ENCODE measurements around the gene OR7A5. TPM values are rescaled to one million over a fixed set of nuclear protein-coding genes. Genes with fewer than 3 reads are reported as not detected.
"Not testable (repeated sequence)": the region's sequence is repeated elsewhere in the genome, so short reads cannot be mapped to it uniquely, and the experiment has no call there.

Gene OR7A5
- polyA plus RNA-seq, 1 donor = not detected

DNA sequence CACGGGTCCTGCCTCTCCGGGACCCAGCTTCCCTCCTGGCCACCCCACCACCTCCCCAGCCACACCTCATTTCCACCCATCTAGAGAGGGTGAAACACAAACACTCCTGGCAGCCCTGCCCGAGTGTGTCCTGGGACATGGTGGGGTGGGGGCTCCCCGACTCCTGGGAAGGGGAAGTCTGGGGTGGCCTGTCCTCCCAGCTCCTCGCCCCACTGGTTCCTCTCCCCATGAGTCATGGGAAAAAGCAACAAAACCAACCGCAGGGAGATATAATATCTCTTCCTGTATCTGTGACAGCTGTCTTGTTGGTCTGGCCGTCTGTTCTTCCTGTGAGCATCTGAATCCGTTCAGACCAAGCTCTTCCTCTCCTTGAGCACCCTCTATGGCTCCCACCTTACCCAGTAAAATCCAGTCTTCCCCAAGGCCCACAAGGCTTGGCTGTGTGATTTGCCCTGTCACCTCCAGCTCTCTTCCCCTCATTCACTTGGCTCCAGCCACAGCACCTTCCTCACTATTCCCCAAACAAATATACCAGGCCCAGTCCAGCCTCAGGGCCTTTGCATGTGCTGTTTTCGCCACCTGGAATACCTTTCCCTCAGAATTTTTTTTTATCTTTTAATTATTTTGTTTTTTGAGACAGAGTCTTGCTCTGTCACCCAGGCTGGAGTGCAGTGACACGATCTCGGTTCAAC, 49.7 kb downstream of the OR7A5 start:
- DNase-seq (ENCODE audit: low read depth) = not testable (repeated sequence)

DNA sequence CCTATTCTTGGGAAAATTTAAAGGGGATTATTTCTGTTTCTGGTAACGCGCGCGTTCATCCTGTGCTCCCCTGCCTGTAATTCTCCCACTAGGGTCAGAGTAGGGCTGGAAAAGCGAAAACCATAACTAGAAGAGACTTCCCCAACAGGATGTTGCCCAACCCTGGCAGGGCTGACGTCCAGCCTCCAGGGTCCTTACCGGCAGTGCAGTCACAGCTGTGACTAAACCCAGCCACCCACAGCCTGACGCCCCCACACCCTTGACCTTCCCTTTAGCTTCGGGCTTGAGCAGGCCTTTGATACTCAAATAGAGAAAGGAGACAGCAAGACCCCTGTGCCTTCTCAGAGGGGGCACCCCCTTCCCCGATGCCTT, 50.3 kb downstream of the OR7A5 start:
- not testable (repeated sequence) for DNase-seq (ENCODE audit: low read depth)

DNA sequence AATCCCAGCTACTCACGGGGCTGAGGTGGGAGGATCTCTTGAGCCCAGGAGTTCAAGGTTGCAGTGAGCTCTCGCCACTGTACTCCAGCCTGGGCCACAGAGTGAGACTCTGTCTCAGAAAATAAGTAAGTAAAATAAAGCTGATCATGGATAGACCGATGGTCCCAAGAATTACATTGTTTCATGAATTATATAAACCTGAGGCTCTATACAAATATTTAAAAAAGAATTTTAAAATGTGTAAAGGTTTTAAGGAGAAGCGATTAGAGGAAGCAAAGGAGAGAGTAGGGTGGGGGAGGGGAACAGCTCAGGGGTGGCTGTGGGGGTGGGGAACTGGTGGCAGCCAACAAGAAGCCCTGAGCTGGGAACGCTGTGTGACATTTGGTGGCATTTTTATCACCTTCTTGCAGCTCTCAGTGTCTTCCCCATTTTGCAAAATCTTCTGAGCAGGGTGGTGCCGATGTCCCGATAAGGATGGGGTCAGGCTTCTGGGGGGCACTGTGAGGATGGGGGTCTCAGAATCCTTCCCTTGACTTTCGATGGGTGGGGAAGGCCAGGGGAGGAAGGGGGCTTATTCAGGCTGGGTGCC, 51.5 kb downstream of the OR7A5 start:
- DNase-seq (ENCODE audit: low read depth) = not testable (repeated sequence)

DNA sequence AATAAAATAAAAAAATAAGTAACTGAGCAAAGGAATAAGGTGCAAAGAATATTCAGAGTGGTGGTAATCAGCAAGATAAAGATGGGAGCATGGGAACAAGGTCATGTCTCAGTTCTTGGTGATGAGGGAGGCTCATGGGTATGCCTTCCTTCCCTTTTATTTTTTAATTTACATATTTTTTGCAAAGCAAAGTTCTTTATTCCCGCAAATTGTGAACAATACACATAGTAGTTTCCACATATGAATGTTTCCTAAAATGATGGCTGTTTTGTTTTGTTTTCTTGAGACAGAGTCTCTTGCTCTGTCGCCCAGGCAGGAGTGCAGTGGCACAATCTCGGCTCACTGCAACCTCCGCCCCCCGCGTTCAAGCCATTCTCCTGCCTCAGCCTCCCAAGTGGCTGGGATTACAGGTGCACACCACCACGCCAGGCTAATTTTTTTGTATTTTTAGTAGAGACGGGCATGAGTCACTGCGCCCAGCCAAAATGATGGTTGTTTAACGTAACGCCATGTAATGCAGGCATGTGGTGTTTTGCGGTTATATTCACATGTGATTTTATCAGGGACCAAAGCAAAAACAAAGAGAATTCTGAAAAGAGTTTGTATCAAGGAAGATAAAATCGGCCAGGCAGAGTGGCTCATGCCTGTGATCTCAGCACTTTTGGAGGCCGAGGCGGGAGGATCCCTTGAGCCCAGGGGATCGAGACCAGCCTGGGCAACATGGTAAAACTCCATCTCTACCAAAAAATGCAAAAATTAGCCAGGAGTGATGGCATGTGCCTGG, 52.2 kb downstream of the OR7A5 start:
- DNase-seq (ENCODE audit: low read depth) = no peak

DNA sequence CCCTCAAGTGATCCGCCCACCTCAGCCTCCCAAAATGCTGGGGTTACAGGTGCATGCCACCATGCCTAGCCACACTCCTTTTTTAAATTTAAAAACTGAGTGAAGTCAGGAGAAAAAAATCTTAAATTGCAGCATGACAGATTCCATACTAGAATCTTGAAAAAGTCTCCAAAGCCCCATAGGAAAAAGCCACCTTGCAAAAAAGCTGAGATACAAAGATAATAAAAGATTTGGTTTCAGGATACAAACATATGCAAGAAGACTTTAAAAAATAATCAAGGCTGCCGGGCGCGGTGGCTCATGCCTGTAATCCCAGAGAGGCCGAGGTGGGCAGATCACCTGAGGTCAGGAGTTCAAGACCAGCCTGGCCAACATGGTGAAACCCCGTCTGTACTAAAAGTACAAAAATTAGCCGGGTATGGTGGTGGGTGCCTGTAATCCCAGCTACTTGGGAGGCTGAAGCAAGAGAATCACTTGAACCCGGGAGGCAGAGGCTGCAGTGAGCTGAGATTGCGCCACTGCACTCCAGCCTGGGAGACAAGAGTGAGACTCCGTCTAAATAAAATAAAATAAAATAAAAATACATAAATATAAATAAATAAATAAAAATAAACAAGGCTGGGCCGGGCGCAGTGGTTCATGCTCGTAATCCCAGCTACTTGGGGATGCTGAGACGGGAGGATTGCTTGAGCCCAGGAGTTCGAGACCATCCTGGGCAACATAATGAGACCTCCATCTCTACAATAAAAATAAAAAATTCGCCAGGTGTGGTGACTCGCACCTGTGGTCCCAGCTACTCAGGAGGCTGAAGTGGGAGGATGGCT, 53.1 kb downstream of the OR7A5 start:
- DNase-seq (ENCODE audit: low read depth) = not testable (repeated sequence)

DNA sequence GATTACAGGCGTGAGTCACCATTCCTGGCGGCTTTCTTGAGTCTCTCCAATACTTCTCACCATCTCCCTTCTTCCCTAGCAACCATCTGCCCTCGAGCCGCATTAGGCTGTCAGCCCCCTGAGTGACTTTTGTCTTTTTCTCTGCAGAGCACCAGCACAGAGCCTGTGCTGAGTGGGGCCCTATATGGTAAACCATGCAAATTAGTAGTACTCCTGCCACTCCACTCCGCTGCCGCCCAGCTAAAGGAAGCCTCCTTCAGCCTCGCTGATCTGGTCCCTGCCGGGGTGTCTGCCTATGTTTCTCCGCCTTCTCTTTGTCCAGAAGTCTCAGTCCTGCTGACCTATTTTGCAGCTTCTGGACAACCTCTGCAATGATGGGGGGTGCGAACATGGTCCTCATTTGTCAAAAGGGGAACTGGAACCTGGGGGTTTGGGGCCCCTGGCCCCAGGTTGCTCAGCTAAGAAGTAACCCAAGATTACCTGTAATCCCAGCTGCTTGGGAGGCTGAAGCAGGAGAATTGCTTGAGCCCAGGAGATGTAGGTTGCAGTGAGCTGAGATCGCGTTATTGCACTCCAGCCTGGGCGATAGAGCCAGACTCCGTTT, 54.3 kb downstream of the OR7A5 start:
- DNase-seq (ENCODE audit: low read depth) = not testable (repeated sequence)

DNA sequence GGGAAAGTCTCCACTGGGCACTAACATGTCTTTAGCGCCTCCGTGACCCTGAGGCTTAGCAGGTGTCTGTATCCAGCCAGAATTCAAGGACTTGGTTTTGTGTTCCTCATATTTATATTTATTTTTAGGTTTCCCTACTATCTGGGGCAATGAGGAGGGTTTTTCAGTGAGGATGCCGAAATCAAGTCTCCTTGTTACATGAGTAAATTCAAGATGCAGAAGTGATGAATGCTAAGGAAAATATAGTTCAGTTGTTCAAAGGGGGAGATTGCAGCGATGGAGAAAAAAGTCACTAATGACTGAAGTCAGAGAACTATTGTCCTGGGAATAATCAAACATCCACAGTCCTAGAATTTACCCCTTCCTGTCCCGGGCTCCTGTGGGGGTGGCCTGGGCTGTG, 55.8 kb downstream of the OR7A5 start:
- no peak for DNase-seq (ENCODE audit: low read depth)

DNA sequence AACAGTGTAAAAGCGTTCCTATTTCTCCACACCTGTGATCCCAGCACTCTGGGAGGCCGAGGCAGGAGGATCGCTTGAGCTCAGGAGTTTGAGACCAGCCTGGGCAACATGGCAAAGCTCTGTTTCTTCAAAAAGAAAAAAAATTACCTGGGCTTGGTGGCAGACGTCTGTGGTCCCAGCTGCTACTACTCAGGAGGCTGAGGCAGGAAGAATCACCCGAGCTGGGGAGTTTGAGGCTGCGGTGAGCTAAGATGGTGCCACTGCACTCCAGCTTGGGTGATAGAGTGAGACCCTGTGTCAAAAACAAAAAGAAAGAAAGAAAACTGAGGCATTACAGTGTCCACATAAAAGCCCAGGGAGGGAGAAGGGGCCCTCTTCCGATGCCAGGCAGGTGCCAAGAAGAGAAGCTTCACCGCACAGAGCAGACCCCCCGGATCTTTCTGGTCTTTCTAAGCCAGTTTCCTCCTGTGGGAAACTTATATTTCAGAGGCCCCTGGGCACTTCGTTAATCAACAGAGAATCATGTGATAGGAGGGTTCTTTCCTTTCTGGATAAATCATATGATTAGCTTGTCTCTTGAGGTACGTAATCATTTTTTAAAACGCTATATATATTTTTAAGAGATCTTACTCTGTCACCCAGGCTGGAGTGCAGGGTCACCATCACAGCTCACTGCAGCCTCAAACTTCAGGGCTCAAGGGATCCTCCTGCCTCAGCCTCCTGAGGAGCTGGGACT, 56.7 kb downstream of the OR7A5 start, which contains the start of gene ADGRE2:
Gene ADGRE2 (minus strand): TSS at position 451 of the 736 bp plus-strand sequence. CDS start 1,804 bp downstream, outside the sequence.
- not testable (repeated sequence) for DNase-seq (ENCODE audit: low read depth)

DNA sequence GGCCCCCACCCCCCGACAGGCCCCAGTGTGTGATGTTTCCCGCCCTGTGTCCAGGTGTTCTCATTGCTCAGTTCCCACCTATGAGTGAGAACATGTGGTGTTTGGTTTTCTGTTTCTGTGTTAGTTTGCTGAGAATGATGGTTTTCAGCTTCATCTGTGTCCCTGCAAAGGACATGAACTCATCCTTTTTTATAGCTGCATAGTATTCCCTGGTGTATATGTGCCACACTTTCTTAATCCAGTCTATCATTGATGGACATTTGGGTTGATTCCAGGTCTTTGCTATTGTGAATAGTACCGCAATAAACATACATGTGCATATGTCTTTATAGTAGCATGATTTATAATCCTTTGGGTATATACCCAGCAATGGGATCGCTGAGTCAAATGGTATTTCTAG, 57.3 kb downstream of the OR7A5 start:
- DNase-seq (ENCODE audit: low read depth) = not testable (repeated sequence)

Other genes starting within 250 kb of the OR7A5 start
- not detected for gene ADGRE3, start 160.3 kb downstream of the OR7A5 start, polyA plus RNA-seq (ENCODE audit: insufficient read length)
- 22.0 TPM for gene ZNF333, start 145.1 kb downstream of the OR7A5 start, polyA plus RNA-seq (ENCODE audit: insufficient read length)
- 0.51 TPM for gene ADGRE2, start 56.6 kb downstream of the OR7A5 start, polyA plus RNA-seq (ENCODE audit: insufficient read length)
- 0.11 TPM for gene OR7C1, start within 50 bp of the OR7A5 start, polyA plus RNA-seq (ENCODE audit: insufficient read length)
- gene OR7A10, start 13.7 kb upstream of the OR7A5 start, polyA plus RNA-seq (ENCODE audit: insufficient read length) = not detected
- 0.05 TPM for gene OR7A17, start 50.9 kb upstream of the OR7A5 start, polyA plus RNA-seq (ENCODE audit: insufficient read length)
- gene OR7C2, start 106.3 kb upstream of the OR7A5 start, polyA plus RNA-seq (ENCODE audit: insufficient read length) = not detected
- 0.20 TPM for gene SLC1A6, start 144.7 kb upstream of the OR7A5 start, polyA plus RNA-seq (ENCODE audit: insufficient read length)
- gene CASP14, start 214.3 kb upstream of the OR7A5 start, polyA plus RNA-seq (ENCODE audit: insufficient read length) = 0.05 TPM
- 0.06 TPM for gene OR1I1, start 247.0 kb upstream of the OR7A5 start, polyA plus RNA-seq (ENCODE audit: insufficient read length)

All from forelimb muscle (tissue), 1 donor.